GM18519 (cell line): ENCODE results near the gene CLSTN2.

Experiments
- ATAC-seq: cut with Tn5 transposase; IDR thresholded peaks from one replicate; pipeline ENCODE4 v1.9.1; 2021; ENCODE audit warnings: mild to moderate bottlenecking, moderate library complexity; ENCODE audit not compliant: unreplicated experiment, low FRiP score

The CLSTN2 gene

GRCh38 chr3:139940622-139941021 lies 5.6 kb downstream of the CLSTN2 start:
- ATAC-seq: no peak

- no peak for ATAC-seq
These were observed 6.6 kb downstream of the CLSTN2 start for GRCh38 chr3:139941580-139941979.

- no peak for ATAC-seq
These were observed 9.4 kb downstream of the CLSTN2 start for GRCh38 chr3:139944256-139944910.

DNA sequence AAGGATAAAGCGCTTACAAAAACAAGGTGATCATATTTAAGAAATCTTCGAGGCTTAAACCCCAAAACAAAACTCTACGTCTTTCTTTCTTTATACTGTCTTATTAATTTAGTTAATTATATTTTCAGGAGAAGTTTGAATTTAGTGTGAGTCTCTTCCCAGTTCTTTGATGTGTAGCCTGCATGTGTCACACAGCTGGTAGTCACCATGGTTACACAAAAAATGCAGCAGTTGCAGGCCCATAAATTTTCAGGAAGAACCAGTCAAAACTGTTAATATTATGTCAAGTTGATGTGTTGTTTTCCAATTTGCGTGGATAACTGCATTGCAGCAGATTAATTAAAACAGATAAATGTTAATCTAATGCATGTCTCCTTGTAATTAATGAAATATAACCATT lies 10.4 kb downstream of the CLSTN2 start:
- ATAC-seq: no peak

DNA sequence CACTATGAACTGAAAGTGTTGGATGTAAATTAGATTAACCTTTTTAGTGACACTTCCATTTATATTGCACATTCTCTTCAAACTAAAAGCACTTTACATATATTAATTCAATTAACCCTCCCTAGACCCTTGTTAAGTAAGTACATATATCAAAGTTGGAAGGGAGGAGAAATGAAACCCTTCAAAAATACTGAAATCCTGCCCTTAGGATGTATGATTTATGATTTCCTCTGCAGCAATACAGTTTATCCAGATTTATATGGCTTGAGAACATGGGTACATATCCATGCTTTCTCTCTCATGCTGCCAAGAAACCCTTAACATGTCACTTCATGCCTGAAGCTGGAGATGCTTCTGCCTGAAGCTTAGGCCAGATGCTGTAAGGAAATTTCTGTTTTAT lies 11.0 kb downstream of the CLSTN2 start:
- ATAC-seq: no peak

GRCh38 chr3:139948467-139948866 lies 13.5 kb downstream of the CLSTN2 start:
- no peak for ATAC-seq

GRCh38 chr3:139948898-139949297 lies 13.9 kb downstream of the CLSTN2 start:
- no peak for ATAC-seq

- no peak for ATAC-seq
These were observed 18.3 kb downstream of the CLSTN2 start for GRCh38 chr3:139953131-139953910.

DNA sequence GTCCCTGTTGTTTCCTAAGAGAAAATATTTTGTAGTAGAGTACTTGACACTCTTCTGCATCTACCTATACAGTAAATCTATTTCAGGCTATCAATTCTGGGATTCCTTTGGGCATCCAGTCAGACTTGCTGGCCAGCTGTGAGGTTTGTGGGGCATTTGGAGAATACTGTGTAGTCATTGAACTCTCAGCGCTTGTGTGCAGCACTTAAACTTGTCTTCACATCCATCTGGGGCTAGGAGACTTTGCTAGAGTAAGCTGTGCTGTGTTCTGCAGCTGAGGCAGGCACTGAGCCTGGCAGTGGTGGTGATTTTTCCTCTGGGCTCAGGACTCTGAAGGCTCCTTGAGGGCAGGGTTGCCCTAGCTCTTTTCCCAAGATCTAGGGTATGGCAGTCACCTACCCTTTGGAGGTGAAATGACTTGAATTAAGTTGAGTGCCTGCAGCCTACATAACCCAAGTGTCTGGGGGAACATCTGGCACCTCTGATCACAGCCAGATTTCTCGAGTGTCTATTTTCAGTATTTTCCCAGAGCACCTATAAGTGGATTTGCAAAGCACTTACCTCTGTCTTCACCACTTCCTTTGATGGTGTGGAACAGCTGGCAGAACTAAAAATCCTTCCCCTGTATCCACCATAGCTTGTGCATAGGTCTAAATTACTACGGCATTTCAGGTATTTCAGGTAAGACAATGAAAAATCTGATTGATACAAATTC lies 19.3 kb downstream of the CLSTN2 start:
- no peak for ATAC-seq

GRCh38 chr3:139957844-139958243 lies 22.9 kb downstream of the CLSTN2 start:
- no peak for ATAC-seq

- no peak for ATAC-seq
These were observed 34.4 kb downstream of the CLSTN2 start for GRCh38 chr3:139969386-139969785.

GRCh38 chr3:139970526-139970925 lies 35.5 kb downstream of the CLSTN2 start:
- no peak for ATAC-seq

GRCh38 chr3:139974809-139975425 lies 39.9 kb downstream of the CLSTN2 start:
- no peak for ATAC-seq

GRCh38 chr3:139975594-139976365 lies 40.8 kb downstream of the CLSTN2 start:
- ATAC-seq: no peak

DNA sequence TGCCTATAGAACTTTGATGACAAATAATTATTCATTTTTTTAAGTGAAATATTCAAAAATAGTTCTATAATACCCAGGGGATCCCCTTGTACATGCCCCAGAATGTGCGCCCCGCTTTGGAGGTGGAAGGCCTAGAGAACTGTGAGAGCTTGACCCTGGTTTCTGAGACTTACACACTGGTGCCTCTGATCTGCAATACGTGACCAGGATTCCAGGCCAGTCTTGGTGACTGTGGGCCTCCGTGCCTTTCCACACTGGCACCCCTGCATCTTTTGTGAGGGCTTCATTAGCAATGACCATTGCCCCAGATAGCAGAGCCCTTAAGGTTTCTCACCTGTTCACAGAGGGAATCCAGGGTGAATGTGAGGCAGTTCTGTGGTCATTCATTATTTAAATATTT lies 44.0 kb downstream of the CLSTN2 start:
- no peak for ATAC-seq

DNA sequence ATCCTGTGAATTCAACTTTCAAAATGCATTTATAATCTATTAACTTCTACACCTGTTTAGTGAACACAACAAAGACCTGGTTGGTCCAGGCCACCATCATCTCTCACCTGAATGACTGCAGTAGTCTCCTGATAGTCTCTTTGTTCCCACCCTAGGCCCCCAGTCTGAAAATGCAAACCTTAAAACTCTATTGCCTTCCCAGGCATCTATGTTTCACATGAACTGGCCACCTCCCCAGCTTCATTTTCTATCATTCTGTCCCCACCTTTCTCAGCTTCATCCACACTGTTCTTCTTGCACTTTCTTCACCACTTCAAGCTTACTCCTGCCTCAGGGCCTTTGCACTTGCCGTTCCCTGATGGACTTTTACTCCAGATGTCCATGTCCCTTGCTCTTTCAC lies 45.0 kb downstream of the CLSTN2 start:
- no peak for ATAC-seq

- no peak for ATAC-seq
These were observed 47.4 kb downstream of the CLSTN2 start for GRCh38 chr3:139982404-139982803.

DNA sequence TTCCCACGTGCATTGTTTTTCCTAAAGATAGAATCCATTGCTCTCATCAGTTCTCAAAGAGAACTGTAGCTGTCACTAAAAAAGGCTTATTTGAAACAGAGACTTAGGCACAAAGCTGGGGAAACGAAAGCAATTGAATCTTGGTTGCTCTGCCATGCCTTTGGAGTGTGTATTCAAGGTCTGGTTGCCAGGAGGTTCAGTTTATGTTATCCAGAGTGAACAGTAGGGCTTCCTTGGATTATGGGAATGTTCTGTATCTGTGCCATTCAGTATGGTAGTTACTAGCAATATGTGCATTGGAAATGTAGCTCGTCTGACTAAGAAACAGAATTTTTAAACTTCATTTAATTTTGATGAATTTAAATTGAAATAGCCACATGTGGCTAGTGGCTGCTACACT lies 50.6 kb downstream of the CLSTN2 start:
- ATAC-seq: no peak

- ATAC-seq: no peak
These were observed 52.9 kb downstream of the CLSTN2 start for GRCh38 chr3:139987908-139988307.

- no peak for ATAC-seq
These were observed 53.6 kb downstream of the CLSTN2 start for GRCh38 chr3:139988472-139989156.
